Non-pigmented ciliary epithelial cell (primary cell): ENCODE measurements around the gene C1orf174.

Source experiments
- DNase-seq: peaks from one replicate; pipeline ENCODE4 v3.0.0-alpha.2; 2010; ENCODE audit warnings: low read depth

The C1orf174 gene

DNA sequence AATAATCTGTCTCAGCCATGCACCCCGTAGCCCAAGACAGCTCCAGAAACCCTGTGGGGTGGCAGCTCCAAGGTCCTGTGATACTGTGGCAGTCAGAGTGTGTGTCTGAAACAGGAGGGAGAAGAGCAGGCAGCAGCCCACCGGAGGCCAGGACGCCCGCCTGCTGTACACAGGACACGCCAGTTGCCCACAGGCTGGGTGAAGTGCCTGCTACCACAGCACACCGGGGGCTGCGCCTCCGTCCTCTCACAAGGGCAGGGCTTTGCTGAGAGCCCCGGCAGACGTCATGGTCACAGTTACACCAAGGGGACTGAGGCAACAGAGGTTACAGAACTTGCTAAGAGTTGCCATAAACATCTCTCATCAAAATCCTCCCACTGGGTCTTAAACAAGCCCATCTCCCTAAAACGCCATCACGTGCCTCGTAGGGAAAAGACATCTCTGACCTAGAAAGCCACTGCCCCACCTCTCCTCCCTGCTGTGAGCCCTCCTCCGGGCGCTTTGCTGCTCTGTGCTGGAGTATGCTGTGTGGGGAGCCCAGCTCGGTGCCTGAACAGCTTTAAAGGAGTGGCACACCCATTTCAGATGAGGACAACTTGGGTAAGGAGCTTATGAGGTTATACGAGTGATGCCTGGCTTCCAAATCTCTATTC lies 5.3 kb downstream of the C1orf174 start:
- no peak for DNase-seq

GRCh38 chr1:3893190-3893589 lies 6.9 kb downstream of the C1orf174 start:
- DNase-seq = no peak

GRCh38 chr1:3892748-3893147 lies 7.3 kb downstream of the C1orf174 start:
- no peak for DNase-seq

- no peak for DNase-seq
Measured at GRCh38 chr1:3891329-3891865, 8.7 kb downstream of the C1orf174 start.

DNA sequence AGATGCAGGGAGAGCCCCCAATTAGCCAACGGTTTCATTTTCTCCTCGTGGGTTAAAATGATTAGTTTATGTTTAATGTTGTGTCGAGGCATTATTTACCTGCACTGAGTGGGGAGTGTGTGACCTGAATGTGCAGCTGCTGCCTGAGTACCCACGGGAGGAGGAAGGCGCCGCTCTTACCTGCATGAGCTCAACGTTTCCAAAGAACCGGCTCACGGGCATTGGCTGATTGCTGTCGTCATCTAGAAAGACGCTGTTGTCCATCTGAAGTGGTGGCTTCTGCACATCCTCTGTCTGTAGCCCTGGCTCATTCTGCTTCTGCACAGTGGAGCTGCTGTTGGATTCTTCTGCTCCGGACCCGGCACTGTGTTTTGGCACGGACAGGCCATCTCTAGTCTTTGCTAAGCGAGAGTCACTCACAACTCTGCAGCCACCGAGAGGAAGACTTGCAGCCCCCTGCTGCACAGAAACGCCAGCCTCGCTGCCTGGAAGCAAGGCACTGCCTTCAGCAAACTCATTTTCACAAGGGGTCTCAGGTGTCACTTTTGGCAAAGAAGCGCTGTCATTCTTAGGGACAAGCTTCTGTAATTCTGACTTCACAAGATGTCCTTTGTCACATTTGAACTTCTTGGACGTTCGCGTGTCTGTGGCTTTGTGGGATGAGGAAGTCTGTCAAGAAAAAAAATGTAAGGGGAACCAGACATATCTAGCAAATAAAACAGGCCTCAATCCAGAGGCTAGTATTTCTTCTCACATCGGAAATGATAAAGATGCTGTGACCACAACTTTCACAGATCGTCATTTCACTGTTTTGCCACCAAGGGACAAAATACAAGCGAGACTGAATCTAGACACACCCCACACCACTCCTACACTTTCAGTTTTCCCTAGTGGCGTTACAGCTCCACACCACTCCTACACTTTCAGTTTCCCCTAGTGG lies 9.4 kb downstream of the C1orf174 start:
- no peak for DNase-seq

DNA sequence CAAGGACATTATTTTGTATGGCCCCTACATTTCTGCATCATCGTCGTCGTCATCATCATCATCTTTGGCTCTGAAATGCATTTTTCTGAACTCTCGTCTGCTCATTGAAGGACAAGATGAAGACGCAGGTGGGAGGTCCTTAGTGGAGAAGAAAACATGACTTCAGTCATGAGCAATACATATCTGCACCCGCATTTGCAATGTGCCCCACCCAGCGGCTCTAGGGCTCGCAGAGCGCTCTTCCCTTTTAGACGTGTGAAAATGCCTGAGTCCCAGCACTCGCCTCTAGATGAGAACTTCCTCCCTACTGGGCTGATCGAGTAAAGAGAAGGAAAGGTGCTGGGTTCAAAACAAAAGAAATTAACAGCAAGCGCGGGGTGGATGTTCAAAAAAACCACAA lies 10.1 kb downstream of the C1orf174 start:
- DNase-seq = no peak

DNA sequence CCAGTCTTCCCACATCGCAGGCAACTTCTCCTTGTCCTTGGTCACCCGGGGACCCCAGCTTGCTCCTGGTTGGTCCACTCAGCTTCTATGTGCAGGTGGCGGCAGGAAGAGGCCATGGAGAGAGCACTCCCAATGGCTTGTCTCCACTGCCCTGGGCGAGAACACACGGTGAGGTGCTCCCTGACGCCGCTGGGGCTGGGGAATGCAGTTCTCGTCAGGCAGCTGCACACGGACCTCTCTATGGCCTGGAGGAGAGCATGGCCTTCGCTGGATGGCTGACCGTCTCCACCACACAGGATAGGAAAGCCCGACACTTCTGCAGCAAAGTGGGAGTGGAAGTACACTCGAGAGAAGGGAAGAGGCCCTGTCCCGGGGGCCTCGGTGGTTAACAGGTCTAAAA lies 11.8 kb downstream of the C1orf174 start:
- DNase-seq = no peak

DNA sequence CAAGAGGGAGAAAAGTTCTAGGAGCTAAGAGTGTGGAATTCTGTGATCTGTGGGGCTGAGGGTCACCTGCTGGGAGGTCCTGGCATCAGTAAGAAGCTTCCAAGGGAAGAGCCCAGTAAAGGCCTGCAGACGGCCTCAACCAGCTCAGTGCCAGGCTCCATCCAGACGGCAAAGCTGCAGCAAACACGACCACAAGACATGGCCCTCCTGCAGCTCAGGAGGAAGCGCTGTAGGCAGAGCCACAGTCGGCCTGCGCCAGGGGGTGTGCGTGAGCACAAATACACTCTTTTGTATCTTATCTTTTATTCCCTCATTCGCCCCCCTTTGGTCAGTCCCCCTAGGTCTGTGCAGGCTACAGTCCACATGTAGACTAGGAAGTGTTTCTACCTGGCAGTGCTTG lies 13.4 kb downstream of the C1orf174 start:
- DNase-seq = no peak

DNA sequence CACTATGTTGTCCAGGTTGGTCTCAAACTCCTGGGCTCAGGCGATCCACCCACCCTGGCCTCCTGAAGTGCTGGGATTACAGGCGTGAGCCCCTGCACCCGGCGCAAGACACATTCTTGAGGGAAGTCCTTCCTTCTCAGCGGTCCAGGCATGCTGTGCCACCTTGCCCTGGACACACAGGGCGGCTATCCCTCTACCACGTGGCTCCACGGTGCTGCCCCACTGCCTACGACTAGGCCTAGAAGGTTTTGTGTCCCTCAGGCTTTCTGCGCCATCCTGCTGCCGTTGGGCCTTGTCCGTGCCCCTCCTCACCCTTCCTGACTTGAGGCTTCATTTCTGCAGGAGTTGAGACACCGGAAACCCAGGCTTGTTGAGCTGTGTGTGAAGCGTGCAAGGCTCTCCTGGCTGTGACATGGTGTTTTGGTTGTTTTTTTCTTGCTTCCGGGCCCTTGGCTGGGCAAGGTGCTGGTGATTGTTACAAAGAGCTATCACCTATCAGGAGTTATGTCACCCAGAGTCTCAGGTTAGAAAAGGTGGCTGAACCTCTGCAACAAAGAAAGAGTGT lies 13.9 kb downstream of the C1orf174 start:
- DNase-seq = no peak

DNA sequence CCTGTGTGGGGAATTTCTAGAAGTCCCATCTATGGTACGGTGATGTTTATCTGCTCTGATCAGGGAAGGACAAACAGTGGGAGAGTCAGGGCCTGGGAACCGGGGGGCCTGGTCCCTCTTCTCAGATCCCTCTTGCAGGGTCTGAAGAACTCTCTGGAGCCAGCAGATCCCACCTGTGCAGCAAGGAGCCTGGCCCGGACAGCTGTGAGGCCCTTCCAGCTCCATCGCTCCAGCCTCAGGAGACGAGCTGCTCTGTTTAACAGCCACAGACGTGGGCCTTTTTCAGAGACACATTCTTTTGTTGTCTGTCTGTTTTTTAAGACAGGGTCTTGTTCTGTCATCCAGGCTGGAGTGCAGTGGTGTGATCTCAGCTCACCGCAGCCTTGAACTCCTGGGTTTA lies 14.5 kb downstream of the C1orf174 start:
- DNase-seq = no peak

DNA sequence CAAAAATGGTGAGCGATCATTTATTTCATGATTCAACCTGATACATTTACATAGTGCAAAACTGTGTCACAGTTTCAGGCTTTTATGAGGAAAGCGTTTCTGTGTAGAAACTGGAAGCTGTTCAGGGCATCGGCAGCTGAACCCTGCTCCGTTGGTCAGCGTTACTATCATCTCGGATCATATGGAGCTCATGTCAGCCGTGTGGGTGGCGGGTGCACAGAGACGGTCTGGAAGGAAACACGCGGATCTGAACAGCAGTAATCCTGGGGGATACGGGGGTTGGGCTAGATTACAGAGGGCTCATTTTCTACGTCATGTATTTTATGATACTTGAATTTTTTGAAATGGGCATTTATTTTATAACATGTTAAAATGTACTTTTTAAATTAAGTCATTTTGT lies 15.1 kb downstream of the C1orf174 start:
- DNase-seq = no peak

- DNase-seq = no peak
Measured at GRCh38 chr1:3883194-3883925, 16.7 kb downstream of the C1orf174 start.

- no peak for DNase-seq
Measured at GRCh38 chr1:3881193-3881480, 18.9 kb downstream of the C1orf174 start.

DNA sequence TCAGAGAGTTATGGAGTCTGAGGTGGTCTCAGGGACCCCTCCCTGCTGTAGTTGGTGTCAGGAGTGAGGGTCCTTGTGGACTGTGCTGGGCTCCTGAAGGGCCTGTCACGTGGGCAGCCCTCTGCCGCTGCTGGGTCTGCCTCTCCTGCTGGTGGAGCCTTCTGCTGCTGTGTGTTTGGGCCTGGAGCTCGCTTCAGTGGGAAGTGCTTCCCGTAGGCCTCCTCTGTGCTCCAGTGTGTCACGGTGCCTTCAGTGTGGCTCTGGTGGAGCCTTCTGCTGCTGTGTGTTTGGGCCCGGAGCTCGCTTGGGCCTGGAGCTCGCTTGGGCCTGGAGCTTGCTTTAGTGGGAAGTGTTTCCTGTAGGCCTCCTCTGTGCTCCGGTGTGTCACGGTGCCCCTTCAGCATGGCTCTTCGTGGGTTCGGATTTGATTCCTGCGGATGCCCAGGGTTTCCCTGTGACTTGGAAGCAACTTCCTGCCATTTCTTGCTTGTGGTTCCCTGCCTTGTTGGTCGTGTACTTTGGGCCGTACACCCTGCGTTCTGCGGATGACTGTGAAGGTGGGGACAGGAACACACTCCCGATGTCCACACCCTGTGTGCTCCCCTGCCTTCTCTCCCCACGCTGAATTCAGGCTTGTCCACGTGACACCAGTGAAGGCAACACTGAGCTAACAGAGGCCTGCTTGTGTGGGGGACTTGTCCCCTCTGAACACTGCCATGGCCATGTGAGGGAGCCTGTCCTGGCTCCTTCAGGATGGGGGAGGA lies 19.5 kb downstream of the C1orf174 start:
- DNase-seq = no peak

GRCh38 chr1:3879787-3880428 lies 20.2 kb downstream of the C1orf174 start:
- DNase-seq = no peak

GRCh38 chr1:3879099-3879498 lies 21.0 kb downstream of the C1orf174 start:
- no peak for DNase-seq

DNA sequence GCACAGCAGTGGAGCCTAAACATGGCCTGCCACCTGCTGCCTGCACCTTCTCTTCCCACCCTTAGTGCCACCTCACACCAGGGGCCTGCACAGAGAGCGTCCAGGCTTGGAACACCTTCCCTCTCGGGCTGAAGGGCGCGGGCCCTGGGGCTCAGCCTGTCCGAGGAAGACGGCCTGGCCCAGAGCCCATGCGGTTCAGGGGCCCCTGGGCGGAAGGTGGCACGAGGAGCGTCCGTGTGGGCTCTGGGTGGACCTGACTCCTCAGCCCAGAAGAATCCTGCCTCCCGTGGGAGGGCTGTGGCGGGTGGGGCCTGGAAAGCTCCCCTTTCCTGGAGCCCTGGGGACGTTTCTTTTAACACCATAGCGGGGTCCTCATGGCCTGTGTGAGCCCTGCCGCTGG lies 23.4 kb downstream of the C1orf174 start:
- no peak for DNase-seq

GRCh38 chr1:3874736-3875135 lies 25.3 kb downstream of the C1orf174 start:
- no peak for DNase-seq

GRCh38 chr1:3872546-3872945 lies 27.5 kb downstream of the C1orf174 start:
- DNase-seq = no peak

DNA sequence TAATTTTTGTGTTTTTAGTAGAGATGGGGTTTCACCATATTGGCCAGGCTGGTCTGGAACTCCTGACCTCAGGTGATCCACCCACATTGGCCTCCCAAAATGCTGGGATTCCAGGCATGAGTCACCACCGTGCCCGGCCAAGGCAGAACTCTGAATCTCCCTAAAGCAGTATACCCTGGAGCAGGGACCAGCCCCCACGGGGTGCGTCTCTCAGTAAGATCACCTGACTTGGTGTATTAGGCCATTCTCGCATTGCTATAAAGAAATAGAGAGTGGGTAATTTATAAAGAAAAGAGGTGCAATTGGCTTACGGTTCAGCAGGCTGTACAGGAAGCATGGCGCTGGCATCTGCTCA lies 28.6 kb downstream of the C1orf174 start:
- DNase-seq = no peak

DNA sequence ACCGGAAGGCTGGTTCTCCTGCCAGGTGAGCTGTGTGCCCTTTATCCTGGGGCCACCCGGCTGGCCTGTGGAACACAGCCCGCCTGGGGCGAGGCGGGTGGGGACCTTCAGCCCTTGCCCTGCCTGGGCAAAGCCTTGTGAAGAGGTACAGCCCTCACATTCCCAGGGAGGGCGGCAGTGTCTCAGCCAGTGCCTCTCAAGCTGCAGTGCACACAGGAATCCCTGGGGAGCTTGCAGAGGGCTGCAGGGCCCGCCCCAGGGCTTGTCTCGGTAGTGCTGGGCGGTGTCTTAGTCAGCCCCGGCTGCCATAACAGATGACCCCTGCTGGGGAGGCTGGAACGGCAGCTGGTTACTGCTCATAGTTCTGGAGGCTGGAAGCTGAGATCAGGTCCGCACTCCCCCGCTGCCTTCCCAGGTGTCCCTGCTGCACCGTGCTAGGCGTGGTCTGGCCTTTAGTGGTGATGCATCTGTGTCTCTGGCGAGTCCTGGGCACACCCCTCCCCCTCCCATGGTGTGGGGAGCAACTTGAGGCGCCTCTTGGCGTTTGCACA lies 30.2 kb downstream of the C1orf174 start:
- no peak for DNase-seq
